NCI-H774 (cell line): ENCODE measurements around the gene TMLHE.
A peak's percentile ranks its signal among the peaks of the same experiment; 100 is the strongest.
"Not testable (repeated sequence)": the region's sequence is repeated elsewhere in the genome, so short reads cannot be mapped to it uniquely, and the experiment has no call there.

Source experiments
- DNase-seq: peaks from one replicate; lab custom pipeline; 2025; lab: John Stamatoyannopoulos, UW

Gene TMLHE

GRCh38 chrX:155612312-155613224, at the start of gene TMLHE, which contains the start of gene SPRY3:
Gene TMLHE, minus strand, starts transcription at chrX:155612952. Its CDS starts 67,676 bp downstream, at chrX:155545276.
Gene SPRY3, plus strand, starts transcription at chrX:155612586.
- DNase-seq: peak; percentile 69

GRCh38 chrX:155662282-155662681, 49.5 kb upstream of the TMLHE start:
- no peak for DNase-seq

- DNase-seq: no peak
Observed at GRCh38 chrX:155645180-155645579, 32.4 kb upstream of the TMLHE start.

- no peak for DNase-seq
Observed at GRCh38 chrX:155643240-155643639, 30.5 kb upstream of the TMLHE start.

GRCh38 chrX:155641371-155641770, 28.6 kb upstream of the TMLHE start:
- not testable (repeated sequence) for DNase-seq

- no peak for DNase-seq
Observed at GRCh38 chrX:155637714-155638113, 25.0 kb upstream of the TMLHE start.

- not testable (repeated sequence) for DNase-seq
Observed at GRCh38 chrX:155635019-155635418, 22.3 kb upstream of the TMLHE start.

GRCh38 chrX:155632431-155633100, 19.8 kb upstream of the TMLHE start:
- DNase-seq: no peak

- DNase-seq: not testable (repeated sequence)
Observed at GRCh38 chrX:155620110-155620509, 7.4 kb upstream of the TMLHE start.

- no peak for DNase-seq
Observed at GRCh38 chrX:155615938-155616337, 3.2 kb upstream of the TMLHE start.

GRCh38 chrX:155613927-155614559, 1.3 kb upstream of the TMLHE start:
- no peak for DNase-seq

GRCh38 chrX:155611302-155611701, 1.4 kb downstream of the TMLHE start:
- no peak for DNase-seq

GRCh38 chrX:155592981-155593380, 19.8 kb downstream of the TMLHE start:
- no peak for DNase-seq

- DNase-seq: no peak
Observed at GRCh38 chrX:155592331-155592730, 20.4 kb downstream of the TMLHE start.

- no peak for DNase-seq
Observed at GRCh38 chrX:155577682-155578081, 35.1 kb downstream of the TMLHE start.

GRCh38 chrX:155563099-155563498, 49.7 kb downstream of the TMLHE start:
- DNase-seq: no peak

GRCh38 chrX:155544881-155545280, 67.9 kb downstream of the TMLHE start:
- DNase-seq: no peak

GRCh38 chrX:155535866-155536265, 76.9 kb downstream of the TMLHE start:
- no peak for DNase-seq

GRCh38 chrX:155534800-155535199, 78.0 kb downstream of the TMLHE start:
- no peak for DNase-seq

- DNase-seq: not testable (repeated sequence)
Observed at GRCh38 chrX:155527023-155527422, 85.7 kb downstream of the TMLHE start.

- DNase-seq: no peak
Observed at GRCh38 chrX:155514225-155514624, 98.5 kb downstream of the TMLHE start.

- no peak for DNase-seq
Observed at GRCh38 chrX:155505296-155505695, 107.5 kb downstream of the TMLHE start.

GRCh38 chrX:155495134-155495533, 117.6 kb downstream of the TMLHE start:
- DNase-seq: not testable (repeated sequence)
